Lower leg skin (tissue), 4 donors: ENCODE measurements around the gene BANP. TPM values are rescaled to one million over a fixed set of nuclear protein-coding genes. Genes with fewer than 3 reads are reported as not detected.
"Not testable (repeated sequence)": the region's sequence is repeated elsewhere in the genome, so short reads cannot be mapped to it uniquely, and the experiment has no call there.

Experiments used
- DNase-seq, 2 donors: peaks; one replicate each; pipeline ENCODE4 v3.0.0-alpha.2; 2019; ENCODE audit warnings: low spot score in 2 of 2
- H3K4me3 ChIP-seq: fragments of 200-600 bp; sonication (generic); 2 replicates; pipeline ENCODE4 v1.5.1; 2017; ENCODE audit warnings: mild to moderate bottlenecking, low read depth; ENCODE audit not compliant: poor library complexity, severe bottlenecking
- POLR2A ChIP-seq, 2 donors: fragments of 450-650 bp; IDR thresholded peaks; one replicate each; pipeline ENCODE4 v1.6.1; 2016 to 2017; ENCODE audit warnings: antibody characterized with exemption in 2 of 2, mild to moderate bottlenecking in 1 of 2, moderate library complexity in 1 of 2
- WGBS, 2 donors: methylation state at CpG; one replicate each; pipeline ENCODE4 v1.1.5; 2018; 5-methylcytosine and 5-hydroxymethylcytosine counted together
- intact Hi-C: fragments of 100-400 bp; cut with DNase I; formaldehyde crosslinking; loops from one replicate; pipeline ENCODE4 v1.15.0; 2023; ENCODE audit warnings: low total_unique reads
- total RNA-seq, 4 donors: library from RNA; depleted of rRNA; stranded (reverse); fragments of >200 nt; gene quantifications; one replicate each; pipeline ENCODE4 v1.1.0, GENCODE V29; 2016
- TF ChIP-seq, protein P1 (sequence below), 3 donors: fragments of 450-650 bp; IDR thresholded peaks; one replicate each; pipeline ENCODE4 v1.5.1; 2016; ENCODE audit warnings: antibody characterized with exemption in 3 of 3, mild to moderate bottlenecking in 3 of 3, moderate library complexity in 2 of 3

The BANP gene
- total RNA-seq, 4 donors from 2014 or later, result 21.6 to 28.7 (median 24.5) TPM

DNA sequence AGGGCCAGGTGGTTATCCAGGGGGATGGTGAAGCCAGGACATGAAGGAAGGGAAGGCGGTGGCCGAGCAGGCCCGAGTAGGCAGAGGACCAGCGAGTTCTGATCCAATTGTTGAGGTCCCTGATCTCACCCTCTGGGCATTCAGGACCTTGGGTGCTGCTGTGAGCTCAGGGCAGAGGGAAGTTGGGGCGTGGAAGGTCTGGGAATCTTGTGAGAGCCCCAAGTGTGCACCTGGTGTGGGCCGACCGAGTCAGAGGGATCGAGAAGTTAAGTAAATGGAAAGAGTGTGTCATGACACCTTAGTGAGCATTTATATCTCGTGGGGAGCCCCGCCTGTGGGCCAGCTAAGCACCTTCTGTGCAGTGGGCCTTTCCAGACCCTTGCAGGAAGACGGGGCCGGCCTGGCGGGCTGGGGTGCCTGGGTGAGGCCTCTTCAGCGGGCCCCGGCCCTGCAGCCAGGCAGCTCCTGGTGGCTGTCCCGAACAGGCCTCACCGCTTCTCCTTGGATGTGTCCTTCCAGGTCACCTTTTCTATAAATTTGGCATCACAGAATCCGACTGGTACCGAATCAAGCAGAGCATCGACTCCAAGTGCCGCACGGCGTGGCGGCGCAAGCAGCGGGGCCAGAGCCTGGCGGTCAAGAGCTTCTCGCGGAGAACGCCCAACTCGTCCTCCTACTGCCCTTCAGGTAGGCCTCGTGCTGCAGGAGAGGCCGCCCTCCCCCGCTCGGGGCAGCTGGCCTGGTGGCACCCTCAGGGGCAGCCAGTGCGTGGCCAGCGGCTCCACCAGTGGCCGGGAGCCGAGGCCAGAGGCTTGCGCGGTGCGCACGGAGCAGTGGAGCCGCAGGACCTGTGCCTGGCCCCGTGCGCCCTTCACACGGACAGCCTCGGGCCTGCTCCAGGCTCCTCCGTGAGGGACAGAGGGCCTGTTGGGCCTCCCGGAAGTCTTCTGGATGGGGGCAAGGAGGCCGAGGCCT lies 76.0 kb downstream of the BANP start:
- H3K4me3 ChIP-seq, result no peak overlapping the region
- intact Hi-C loops, result no loop called here
- DNase-seq, result no peak
- WGBS, 2 donors, result 92 to 96% methylated on average over 37 to 44 of the region's 51 CpGs
- TF ChIP-seq, protein P1, sequence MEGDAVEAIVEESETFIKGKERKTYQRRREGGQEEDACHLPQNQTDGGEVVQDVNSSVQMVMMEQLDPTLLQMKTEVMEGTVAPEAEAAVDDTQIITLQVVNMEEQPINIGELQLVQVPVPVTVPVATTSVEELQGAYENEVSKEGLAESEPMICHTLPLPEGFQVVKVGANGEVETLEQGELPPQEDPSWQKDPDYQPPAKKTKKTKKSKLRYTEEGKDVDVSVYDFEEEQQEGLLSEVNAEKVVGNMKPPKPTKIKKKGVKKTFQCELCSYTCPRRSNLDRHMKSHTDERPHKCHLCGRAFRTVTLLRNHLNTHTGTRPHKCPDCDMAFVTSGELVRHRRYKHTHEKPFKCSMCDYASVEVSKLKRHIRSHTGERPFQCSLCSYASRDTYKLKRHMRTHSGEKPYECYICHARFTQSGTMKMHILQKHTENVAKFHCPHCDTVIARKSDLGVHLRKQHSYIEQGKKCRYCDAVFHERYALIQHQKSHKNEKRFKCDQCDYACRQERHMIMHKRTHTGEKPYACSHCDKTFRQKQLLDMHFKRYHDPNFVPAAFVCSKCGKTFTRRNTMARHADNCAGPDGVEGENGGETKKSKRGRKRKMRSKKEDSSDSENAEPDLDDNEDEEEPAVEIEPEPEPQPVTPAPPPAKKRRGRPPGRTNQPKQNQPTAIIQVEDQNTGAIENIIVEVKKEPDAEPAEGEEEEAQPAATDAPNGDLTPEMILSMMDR (IDR thresholded peaks at IDR 0.05), result no peak
- no peak for TF ChIP-seq POLR2A (IDR thresholded peaks at IDR 0.05)

DNA sequence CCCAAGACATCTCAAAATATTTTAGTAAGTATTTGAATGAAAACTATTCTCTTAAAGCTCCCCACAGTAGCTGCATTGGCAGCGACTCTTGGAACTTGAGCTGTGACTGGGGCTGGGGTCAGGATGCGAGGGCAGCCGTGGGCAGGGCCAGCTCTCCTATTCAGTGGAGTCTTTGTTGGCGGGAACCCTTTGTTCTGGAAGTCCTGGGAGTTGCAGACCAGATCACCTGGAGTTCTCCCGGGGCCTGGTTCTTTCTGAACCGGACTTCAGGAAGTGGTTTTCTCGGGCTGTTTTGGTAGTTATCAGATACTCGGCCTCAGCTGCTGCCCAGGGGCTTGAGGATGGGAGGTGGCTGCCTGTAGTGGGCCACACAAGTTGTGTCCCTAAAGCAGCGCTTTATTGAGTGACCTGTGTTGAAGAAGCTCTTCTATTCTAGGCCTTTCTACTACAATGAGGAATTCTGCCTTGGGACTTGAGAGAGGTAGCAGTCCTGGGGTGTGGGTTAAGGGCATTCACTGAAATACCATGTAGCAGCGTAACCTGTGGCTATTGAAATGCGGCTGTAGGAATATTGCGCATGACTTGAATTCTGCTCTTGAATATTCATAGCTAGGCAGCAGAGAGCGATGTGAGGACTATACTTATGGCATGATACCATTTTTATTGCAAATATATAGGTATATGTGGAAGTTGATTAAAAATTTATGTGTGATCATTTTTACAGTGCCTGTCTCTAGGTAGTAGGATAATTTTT lies 77.1 kb downstream of the BANP start:
- H3K4me3 ChIP-seq, intact Hi-C loops, DNase-seq: not testable (repeated sequence)
- WGBS, 2 donors, result 92 to 93% methylated on average over 11 to 13 of the region's 13 CpGs

DNA sequence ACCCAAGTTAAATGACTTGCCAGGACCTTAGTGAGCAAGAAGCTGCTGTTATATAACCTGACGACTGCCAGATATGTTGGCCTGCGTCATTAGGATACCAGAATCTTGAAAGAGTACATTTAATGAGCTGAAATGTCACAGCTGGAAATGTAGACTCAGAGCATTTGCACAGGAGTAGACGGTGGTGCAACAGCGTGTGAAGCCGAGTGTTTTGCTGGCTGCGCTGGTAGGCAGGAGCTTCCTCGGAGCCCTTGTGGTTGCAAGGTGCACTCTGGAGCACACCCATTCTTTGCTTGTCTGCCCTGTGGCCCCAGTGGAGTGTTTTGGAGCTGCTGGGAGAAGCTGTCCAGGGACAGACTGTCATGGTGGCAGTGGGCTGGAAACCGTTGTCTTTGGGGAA lies 79.3 kb downstream of the BANP start:
- TF ChIP-seq, protein P1 (IDR thresholded peaks at IDR 0.05), result no peak
- TF ChIP-seq POLR2A (IDR thresholded peaks at IDR 0.05), result no peak
- WGBS, 2 donors, result 95 to 99% methylated on average over 8 of the region's 8 CpGs
- H3K4me3 ChIP-seq, result no peak overlapping the region
- intact Hi-C loops, result no loop called here
- no peak for DNase-seq

DNA sequence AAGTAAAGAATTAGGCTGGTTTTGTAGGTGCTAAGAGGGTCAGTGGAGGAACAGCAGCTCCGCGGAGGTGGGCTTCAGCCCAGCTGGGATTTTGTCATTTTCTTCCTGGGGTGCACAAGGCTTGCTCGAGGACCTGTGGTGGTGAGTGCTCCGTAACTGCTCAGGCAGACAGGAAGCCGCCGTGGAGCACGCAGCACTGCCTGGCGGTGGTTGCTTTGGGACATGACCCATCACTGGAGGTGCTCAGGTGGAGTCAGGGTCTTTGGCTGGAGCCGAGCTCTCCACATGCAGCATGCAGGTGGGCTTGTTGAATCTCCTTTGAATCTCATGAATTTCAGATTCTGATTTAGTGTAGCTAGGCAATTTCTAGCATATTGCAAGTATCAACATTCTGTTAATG lies 79.7 kb downstream of the BANP start:
- DNase-seq, H3K4me3 ChIP-seq, intact Hi-C loops: not testable (repeated sequence)
- 94% methylated on average over 9 of the region's 9 CpGs for WGBS, 2 donors

DNA sequence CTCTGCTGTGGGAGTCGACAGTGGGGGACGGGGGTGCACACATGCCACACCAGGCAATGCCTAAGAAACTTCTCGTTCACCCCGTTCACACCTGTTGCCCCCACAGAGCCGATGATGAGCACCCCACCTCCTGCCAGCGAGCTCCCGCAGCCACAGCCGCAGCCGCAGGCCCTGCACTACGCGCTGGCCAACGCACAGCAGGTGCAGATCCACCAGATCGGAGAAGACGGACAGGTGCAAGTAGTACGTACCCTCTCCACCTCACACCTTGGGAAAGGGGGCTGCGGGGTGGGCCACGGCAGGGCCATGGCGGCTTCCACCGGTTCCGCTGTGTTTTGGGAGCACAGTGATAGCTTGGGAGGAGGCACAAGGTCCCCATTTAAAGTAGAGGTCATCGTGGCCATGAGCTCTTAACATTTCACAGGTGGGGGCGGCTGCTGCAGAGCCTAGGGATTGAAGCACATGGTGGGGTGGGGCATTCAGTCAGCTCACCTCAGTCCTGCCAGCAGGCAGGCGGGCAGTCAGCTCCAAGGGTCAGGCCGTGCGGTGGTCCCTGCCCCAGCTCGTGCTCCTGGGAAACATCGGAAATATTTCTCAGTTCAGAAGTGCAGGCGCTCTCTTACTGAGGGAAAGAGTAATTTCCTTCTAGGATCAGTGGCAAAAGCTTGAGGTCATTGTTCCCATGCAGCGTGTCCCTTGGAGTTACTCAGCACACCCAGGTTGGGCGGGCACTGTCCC lies 81.9 kb downstream of the BANP start:
- 95 to 98% methylated on average over 24 to 30 of the region's 30 CpGs for WGBS, 2 donors
- DNase-seq, intact Hi-C loops, H3K4me3 ChIP-seq: not testable (repeated sequence)

DNA sequence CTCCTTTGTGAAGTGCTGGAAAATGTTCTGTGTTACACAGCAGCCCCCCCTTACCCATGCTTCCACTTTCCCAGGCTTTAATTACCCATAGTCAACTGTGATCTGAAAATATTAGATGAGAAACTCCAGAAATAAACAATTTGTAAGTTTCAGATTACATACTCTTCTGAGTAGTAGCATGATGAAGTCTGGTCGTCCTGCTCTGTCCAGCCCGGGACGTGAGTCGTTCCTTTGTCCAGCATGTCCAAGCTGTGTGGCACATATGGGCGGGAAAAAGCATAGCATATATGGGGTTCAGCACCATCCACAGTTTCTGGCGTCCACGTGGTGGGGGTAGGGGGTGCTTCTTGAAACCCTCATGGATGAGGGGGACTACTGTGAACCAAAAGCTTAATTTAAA lies 83.5 kb downstream of the BANP start:
- 94 to 95% methylated on average over 7 of the region's 7 CpGs for WGBS, 2 donors
- DNase-seq, result no peak
- no peak for TF ChIP-seq POLR2A (IDR thresholded peaks at IDR 0.05)
- TF ChIP-seq, protein P1 (IDR thresholded peaks at IDR 0.05), result no peak
- intact Hi-C loops, result no loop called here
- no peak overlapping the region for H3K4me3 ChIP-seq

DNA sequence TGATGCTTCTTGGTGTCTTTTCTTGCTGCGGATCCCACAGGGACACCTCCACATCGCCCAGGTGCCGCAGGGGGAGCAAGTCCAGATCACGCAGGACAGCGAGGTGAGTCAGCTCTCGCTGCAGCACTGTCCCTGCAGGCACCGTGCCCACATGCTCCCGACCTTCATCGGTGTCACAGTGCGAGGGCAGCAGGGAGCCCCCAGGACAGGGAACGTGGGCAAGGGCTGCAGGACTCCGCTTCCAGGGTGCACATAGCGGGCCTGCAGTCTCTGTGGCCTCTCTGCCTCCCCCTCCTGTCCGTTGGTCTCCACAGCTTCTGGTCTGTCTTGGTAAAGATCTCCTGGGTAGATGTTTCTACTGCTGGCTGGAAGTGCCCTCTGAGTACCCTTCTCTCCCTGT lies 84.1 kb downstream of the BANP start:
- DNase-seq, result no peak
- WGBS, 2 donors, result 92 to 94% methylated on average over 9 to 14 of the region's 14 CpGs
- intact Hi-C loops, result no loop called here
- no peak for TF ChIP-seq POLR2A (IDR thresholded peaks at IDR 0.05)
- TF ChIP-seq, protein P1 (IDR thresholded peaks at IDR 0.05), result no peak
- H3K4me3 ChIP-seq, result no peak overlapping the region

DNA sequence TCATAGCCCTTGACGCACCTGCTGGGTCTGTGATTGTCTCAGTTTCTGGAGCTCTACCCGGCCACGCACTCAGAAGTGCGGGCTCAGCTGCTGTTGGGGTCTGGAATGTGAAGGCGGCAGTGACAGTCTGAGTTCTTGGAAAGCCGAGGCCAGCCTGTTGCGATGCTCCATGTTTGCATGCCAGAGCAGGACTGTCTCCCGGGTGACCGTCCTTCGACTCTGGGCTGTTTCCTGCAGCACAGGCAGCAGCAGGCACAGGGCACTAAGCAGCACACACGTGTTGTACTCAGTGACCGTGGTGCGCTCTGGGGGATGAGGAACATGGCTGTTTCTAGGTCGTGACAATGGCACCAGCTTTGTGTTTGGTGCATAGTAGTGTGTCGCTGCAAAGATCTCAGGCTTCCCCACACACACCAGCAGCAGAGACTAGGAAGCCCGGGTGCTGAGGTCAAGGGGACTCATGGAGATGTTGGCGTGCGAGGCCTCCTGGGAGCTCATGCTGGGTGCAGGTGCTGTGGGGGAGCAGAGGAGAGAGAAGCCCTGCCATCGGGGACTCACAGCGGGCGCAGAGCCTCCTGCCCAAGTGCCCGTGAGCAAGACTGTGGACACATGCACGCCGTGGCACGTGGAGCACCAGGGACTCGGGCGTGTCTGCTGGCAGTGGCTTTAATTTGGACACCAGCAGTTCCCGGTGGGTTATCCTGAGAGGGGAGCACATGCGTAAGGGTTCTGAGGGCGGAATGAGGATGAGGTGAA lies 84.8 kb downstream of the BANP start:
- WGBS, 2 donors, result 93% methylated on average over 23 to 30 of the region's 30 CpGs
- DNase-seq, H3K4me3 ChIP-seq, intact Hi-C loops: not testable (repeated sequence)

DNA sequence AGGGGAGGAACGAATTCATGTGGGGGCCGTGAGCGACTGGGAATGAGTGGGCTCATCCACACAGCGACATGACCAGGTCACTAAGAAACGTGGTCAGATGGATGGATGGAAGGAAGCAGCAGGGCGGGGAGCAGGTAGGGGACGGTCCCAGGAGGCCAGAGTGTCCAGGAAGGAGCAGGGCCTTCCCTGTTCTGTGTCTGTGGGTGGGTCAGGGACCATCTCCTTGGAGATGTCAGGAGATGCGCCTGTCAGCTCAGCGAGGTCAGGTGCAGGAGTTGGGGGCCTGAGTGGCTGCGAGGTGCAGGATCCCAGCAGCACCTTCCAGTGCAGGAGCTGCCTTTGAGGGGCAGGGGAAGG lies 85.4 kb downstream of the BANP start:
- 88 to 95% methylated on average over 10 of the region's 10 CpGs for WGBS, 2 donors
- DNase-seq, intact Hi-C loops, H3K4me3 ChIP-seq: not testable (repeated sequence)
